ENCODE measurements around the gene EFTUD2. TPM values are rescaled to one million over a fixed set of nuclear protein-coding genes. Genes with fewer than 3 reads are reported as not detected.

Gene EFTUD2
- total and polyA plus RNA-seq, 4 donors, result 19.8 to 84.3 (median 33.3) TPM

DNA sequence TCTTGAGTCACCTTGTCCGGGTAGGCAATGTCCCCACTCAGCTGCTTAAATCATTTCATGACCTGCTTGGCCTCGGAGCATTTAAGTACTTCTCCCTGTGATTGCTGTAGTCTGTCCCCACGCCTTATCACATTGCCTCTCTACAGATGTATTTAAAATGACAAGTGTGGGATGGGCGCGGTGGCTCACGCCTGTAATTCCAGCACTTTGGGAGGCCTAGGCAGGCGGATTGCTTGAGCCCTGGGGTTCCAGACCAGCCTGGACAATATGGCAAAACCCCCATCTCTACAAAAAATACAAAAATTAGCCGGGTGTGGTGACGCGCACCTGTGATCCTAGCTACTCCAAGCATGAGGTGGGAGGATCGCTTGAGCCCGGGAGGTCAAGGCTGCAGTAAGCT is 67.9 kb downstream of the EFTUD2 start:
- WGBS, result 79% methylated on average over 12 of the region's 12 CpGs
- H3K27me3 ChIP-seq (ENCODE audit: control insufficient read depth in 4 of 4, insufficient read depth in 4 of 4, low read length in 3 of 4), result peaks cover 0 to 10% (median 1%) of the 10 kb centered on the region in 4 donors

GRCh38 chr17:44830359-44831288 is 68.6 kb downstream of the EFTUD2 start:
- Histone ChIP-seq H3K9ac (ENCODE audit: low read depth in 1 of 2, low read length in 2 of 2) (no peak overlapping the region), H3K4me3 (ENCODE audit: low read depth in 1 of 3, low read length in 3 of 3) (peak overlapping the region in 2 of 3 donors; percentile 23 to 69), H3K36me3 (ENCODE audit: control insufficient read depth in 4 of 4, insufficient read depth in 3 of 4, low read depth in 1 of 4, low read length in 3 of 4) (no peaks in the 10 kb centered on the region), H3K4me1 (ENCODE audit: control insufficient read depth in 4 of 4, insufficient read depth in 4 of 4, low read length in 3 of 4) (peaks cover 10 to 12% (median 11%) of the 10 kb centered on the region in 4 donors), H3K27me3 (ENCODE audit: control insufficient read depth in 4 of 4, insufficient read depth in 4 of 4, low read length in 3 of 4) (peaks cover 0 to 10% (median 1%) of the 10 kb centered on the region in 4 donors), H3K27ac (ENCODE audit: low read depth in 1 of 2, low read length in 2 of 2) (no peak overlapping the region), H3K9me3 (ENCODE audit: control insufficient read depth in 4 of 4, low read length in 3 of 4) (no peaks in the 10 kb centered on the region)
- DNase-seq (ENCODE audit: low spot score), result no peak
- no peak for TF ChIP-seq JUND (IDR thresholded peaks at IDR 0.05)
- TF ChIP-seq, protein P1, sequence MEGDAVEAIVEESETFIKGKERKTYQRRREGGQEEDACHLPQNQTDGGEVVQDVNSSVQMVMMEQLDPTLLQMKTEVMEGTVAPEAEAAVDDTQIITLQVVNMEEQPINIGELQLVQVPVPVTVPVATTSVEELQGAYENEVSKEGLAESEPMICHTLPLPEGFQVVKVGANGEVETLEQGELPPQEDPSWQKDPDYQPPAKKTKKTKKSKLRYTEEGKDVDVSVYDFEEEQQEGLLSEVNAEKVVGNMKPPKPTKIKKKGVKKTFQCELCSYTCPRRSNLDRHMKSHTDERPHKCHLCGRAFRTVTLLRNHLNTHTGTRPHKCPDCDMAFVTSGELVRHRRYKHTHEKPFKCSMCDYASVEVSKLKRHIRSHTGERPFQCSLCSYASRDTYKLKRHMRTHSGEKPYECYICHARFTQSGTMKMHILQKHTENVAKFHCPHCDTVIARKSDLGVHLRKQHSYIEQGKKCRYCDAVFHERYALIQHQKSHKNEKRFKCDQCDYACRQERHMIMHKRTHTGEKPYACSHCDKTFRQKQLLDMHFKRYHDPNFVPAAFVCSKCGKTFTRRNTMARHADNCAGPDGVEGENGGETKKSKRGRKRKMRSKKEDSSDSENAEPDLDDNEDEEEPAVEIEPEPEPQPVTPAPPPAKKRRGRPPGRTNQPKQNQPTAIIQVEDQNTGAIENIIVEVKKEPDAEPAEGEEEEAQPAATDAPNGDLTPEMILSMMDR (IDR thresholded peaks at IDR 0.05; ENCODE audit: low read depth, low read length, missing input control), result no peak
- 4% methylated on average over 58 of the region's 58 CpGs for WGBS

More for the DNA sequence above, 67.9 kb downstream of the EFTUD2 start:
- H3K36me3 ChIP-seq (ENCODE audit: control insufficient read depth in 4 of 4, insufficient read depth in 3 of 4, low read depth in 1 of 4, low read length in 3 of 4), result no peaks in the 10 kb centered on the region
- DNase-seq (ENCODE audit: low spot score), result no peak
- TF ChIP-seq NR2F2 (IDR thresholded peaks at IDR 0.05) (no peak), HNF4A (conservative IDR thresholded peaks at IDR 0.05) (no peak), TAF1 (conservative IDR thresholded peaks at IDR 0.05) (no peak), GABPA (IDR thresholded peaks at IDR 0.05 in 1 of 2, conservative IDR thresholded peaks at IDR 0.05 in 1 of 2) (no peak), MAX (IDR thresholded peaks at IDR 0.05) (no peak), HNF4G (IDR thresholded peaks at IDR 0.05) (no peak)
- TF ChIP-seq, protein P2, sequence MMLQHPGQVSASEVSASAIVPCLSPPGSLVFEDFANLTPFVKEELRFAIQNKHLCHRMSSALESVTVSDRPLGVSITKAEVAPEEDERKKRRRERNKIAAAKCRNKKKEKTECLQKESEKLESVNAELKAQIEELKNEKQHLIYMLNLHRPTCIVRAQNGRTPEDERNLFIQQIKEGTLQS (IDR thresholded peaks at IDR 0.05), result no peak
- H3K4me3 ChIP-seq (ENCODE audit: low read depth in 1 of 3, low read length in 3 of 3), result no peak overlapping the region
- H3K4me1 ChIP-seq (ENCODE audit: control insufficient read depth in 4 of 4, insufficient read depth in 4 of 4, low read length in 3 of 4), result peaks cover 10 to 12% (median 11%) of the 10 kb centered on the region in 4 donors
- H3K27ac ChIP-seq (ENCODE audit: low read depth in 1 of 2, low read length in 2 of 2), result no peak overlapping the region
- H3K9me3 ChIP-seq (ENCODE audit: control insufficient read depth in 4 of 4, low read length in 3 of 4), result no peaks in the 10 kb centered on the region
- no peak overlapping the region for H3K9ac ChIP-seq (ENCODE audit: low read depth in 1 of 2, low read length in 2 of 2)

GRCh38 chr17:44829523-44830358 is 69.5 kb downstream of the EFTUD2 start, which contains the start of gene GJC1:
GJC1 (minus strand) TSS chr17:44830287; CDS start chr17:44805817, 24,470 bp downstream.
- Histone ChIP-seq H3K9ac (ENCODE audit: low read depth in 1 of 2, low read length in 2 of 2) (no peak within 1 kb of the TSS), H3K27me3 (ENCODE audit: control insufficient read depth in 4 of 4, insufficient read depth in 4 of 4, low read length in 3 of 4) (peaks cover 0 to 10% (median 1%) of the 10 kb centered on the region in 4 donors), H3K4me3 (ENCODE audit: low read depth in 1 of 3, low read length in 3 of 3) (peak within 1 kb of the TSS in 2 of 3 donors; percentile 23 to 69), H3K4me1 (ENCODE audit: control insufficient read depth in 4 of 4, insufficient read depth in 4 of 4, low read length in 3 of 4) (peaks cover 10 to 12% (median 11%) of the 10 kb centered on the region in 4 donors), H3K9me3 (ENCODE audit: control insufficient read depth in 4 of 4, low read length in 3 of 4) (no peaks in the 10 kb centered on the region), H3K36me3 (ENCODE audit: control insufficient read depth in 4 of 4, insufficient read depth in 3 of 4, low read depth in 1 of 4, low read length in 3 of 4) (no peaks in the 10 kb centered on the region), H3K27ac (ENCODE audit: low read depth in 1 of 2, low read length in 2 of 2) (peak within 1 kb of the TSS in 1 of 2 donors; percentile 12)
- WGBS, result 3% methylated on average over 123 of the region's 123 CpGs
- DNase-seq (ENCODE audit: low spot score), result no peak
- no peak for TF ChIP-seq REST (IDR thresholded peaks at IDR 0.05)
- no peak for TF ChIP-seq HNF4A (conservative IDR thresholded peaks at IDR 0.05)
- TF ChIP-seq, protein P2 (IDR thresholded peaks at IDR 0.05), result no peak
- TF ChIP-seq, protein P1 (IDR thresholded peaks at IDR 0.05; ENCODE audit: low read depth, low read length, missing input control), result no peak
- no peak for TF ChIP-seq ZBTB33 (IDR thresholded peaks at IDR 0.05)
- TF ChIP-seq FOXA1 (IDR thresholded peaks at IDR 0.05), result no peak

Measured in liver (tissue), 9 donors.